Endothelial cell of umbilical vein (primary cell): ENCODE measurements around the gene OR56B1. TPM values are rescaled to one million over a fixed set of nuclear protein-coding genes. Genes with fewer than 3 reads are reported as not detected.

Experiments
- BruUV-seq: library from RNA; stranded (reverse); fragments of 400-500 nt; replicated peaks from 2 replicates; lab custom pipeline; 2021; lab: Mats Ljungman, UMichigan
- CTCF ChIA-PET: fragments of 300-600, 350-600 bp; sonication (Branson Sonifier 250); formaldehyde crosslinking; loops from one replicate; lab custom pipeline; 2021; ENCODE audit warnings: antibody characterized with exemption, inconsistent platforms; lab: Charles Lee
- POLR2A ChIA-PET: fragments of 300-600, 350-600 bp; sonication (Branson Sonifier 250); formaldehyde crosslinking; loops from one replicate; lab custom pipeline; 2021; ENCODE audit warnings: antibody characterized with exemption, inconsistent platforms; lab: Charles Lee
- DNase-seq: peaks from one replicate; pipeline ENCODE4 v3.0.0-alpha.2; 2011; ENCODE audit warnings: low read depth, low spot score
- FAIRE-seq: peaks from 2 replicates; lab custom pipeline; 2011; peaks lifted over from hg19 to GRCh38; lab: Jason Lieb, UNC
- H2AFZ ChIP-seq: 2 replicates; pipeline ENCODE4 v1.6.0; 2012; ENCODE audit warnings: low read depth, low read length, control low read depth, inconsistent platforms
- H3K27ac ChIP-seq: 2 replicates; pipeline ENCODE4 v1.5.1; 2011; ENCODE audit warnings: low read depth, mild to moderate bottlenecking, control low read depth, low read length, moderate library complexity; ENCODE audit not compliant: insufficient read depth
- H3K27me3 ChIP-seq, 2 experiments: 2 replicates each; pipeline versions ENCODE4 v1.6.0 to v1.6.1; 2011; ENCODE audit warnings: low read length in 2 of 2, mixed read lengths in 1 of 2; ENCODE audit not compliant: control insufficient read depth in 2 of 2, insufficient read depth in 2 of 2
- H3K36me3 ChIP-seq, 2 experiments: 2 replicates in 1 of 2; 3 replicates in 1 of 2; pipeline ENCODE4 v1.5.1; 2011; ENCODE audit warnings: low read length in 2 of 2, mild to moderate bottlenecking in 1 of 2, moderate library complexity in 1 of 2; ENCODE audit not compliant: control insufficient read depth in 2 of 2, insufficient read depth in 2 of 2; ENCODE audit errors: extremely low read depth in 1 of 2
- H3K4me1 ChIP-seq: 3 replicates; pipeline ENCODE4 v1.5.1; 2011; ENCODE audit warnings: mild to moderate bottlenecking, low read length; ENCODE audit not compliant: control insufficient read depth, insufficient read depth; ENCODE audit errors: extremely low read depth
- H3K4me2 ChIP-seq: 2 replicates; pipeline ENCODE4 v1.6.1; 2011; ENCODE audit warnings: low read length, control low read depth, mixed read lengths; ENCODE audit not compliant: insufficient read depth
- H3K4me3 ChIP-seq, 3 experiments: fragments of 200-600 bp in 1 of 3; sonication (generic), shearing (Covaris generic) in 1 of 3; replicated peaks in 1 of 3; 2 replicates each; pipeline ENCODE4 v1.5.1; 2011 to 2016; ENCODE audit warnings: control low read depth in 3 of 3, low read length in 3 of 3, mild to moderate bottlenecking in 2 of 3, inconsistent platforms in 1 of 3, low read depth in 1 of 3, moderate library complexity in 1 of 3; ENCODE audit not compliant: insufficient read depth in 1 of 3
- H3K79me2 ChIP-seq: 2 replicates; pipeline ENCODE4 v1.6.0; 2012; ENCODE audit warnings: low read length, inconsistent platforms; ENCODE audit not compliant: control insufficient read depth, insufficient read depth
- H3K9ac ChIP-seq: replicated peaks from 2 replicates; pipeline ENCODE3; 2011; ENCODE audit warnings: low read length, control low read depth; ENCODE audit not compliant: insufficient read depth; ENCODE audit errors: extremely low read depth
- H3K9me1 ChIP-seq: replicated peaks from 3 replicates; pipeline ENCODE4 v1.6.0; 2011; ENCODE audit warnings: mild to moderate bottlenecking, low read length; ENCODE audit not compliant: control insufficient read depth, insufficient read depth; ENCODE audit errors: extremely low read depth
- H3K9me3 ChIP-seq: replicated peaks from 2 replicates; pipeline ENCODE4 v1.5.1; 2012; ENCODE audit warnings: low read length, inconsistent platforms; ENCODE audit not compliant: control insufficient read depth, insufficient read depth
- H4K20me1 ChIP-seq: replicated peaks from 2 replicates; pipeline ENCODE3; 2011; ENCODE audit warnings: mild to moderate bottlenecking, low read length; ENCODE audit not compliant: control insufficient read depth, insufficient read depth; ENCODE audit errors: extremely low read depth
- EZH2 ChIP-seq: IDR thresholded peaks from 2 replicates; pipeline ENCODE4 v1.6.1; 2012; ENCODE audit warnings: borderline replicate concordance, low read depth, mild to moderate bottlenecking, moderate library complexity, low read length, inconsistent platforms; ENCODE audit not compliant: severe bottlenecking
- FOS ChIP-seq: IDR thresholded peaks from 2 replicates; pipeline ENCODE4 v1.6.1; 2011; ENCODE audit warnings: mild to moderate bottlenecking, low read length, moderate library complexity, borderline replicate concordance; ENCODE audit not compliant: insufficient read depth
- GATA2 ChIP-seq: IDR thresholded peaks from 2 replicates; pipeline ENCODE4 v1.7.0; 2011; ENCODE audit warnings: low read depth, mild to moderate bottlenecking, moderate library complexity, mixed read lengths, low read length; ENCODE audit not compliant: insufficient read length, insufficient read depth
- JUN ChIP-seq: IDR thresholded peaks from 2 replicates; pipeline ENCODE4 v1.6.1; 2011; ENCODE audit warnings: borderline replicate concordance, low read depth; ENCODE audit not compliant: insufficient read length, insufficient read depth
- MAX ChIP-seq: IDR thresholded peaks from 2 replicates; pipeline ENCODE4 v1.6.1; 2011; ENCODE audit not compliant: insufficient read depth, insufficient read length
- MYC ChIP-seq: IDR thresholded peaks from one replicate; pipeline ENCODE4 v1.6.1; 2011; ENCODE audit warnings: mild to moderate bottlenecking, low read depth, low read length
- POLR2A ChIP-seq: IDR thresholded peaks from 2 replicates; pipeline ENCODE4 v1.6.1; 2012; ENCODE audit warnings: low read depth, mild to moderate bottlenecking, control low read depth, low read length
- POLR2AphosphoS5 ChIP-seq: IDR thresholded peaks from 2 replicates; pipeline ENCODE4 v1.6.1; 2012; ENCODE audit warnings: low read depth, mild to moderate bottlenecking, control low read depth, low read length, moderate library complexity; ENCODE audit not compliant: insufficient read depth
- dilution Hi-C: fragments of 300-500 bp; cut with MboI; formaldehyde crosslinking; loops from one replicate; pipeline ENCODE4 v1.15.0; 2019; ENCODE audit warnings: low sequenced_read_pairs; ENCODE audit not compliant: extremely low pct_ligation_motif_present
- intact Hi-C: fragments of 100-400 bp; cut with micrococcal nuclease; formaldehyde crosslinking; loops from one replicate; pipeline ENCODE4 v1.10.0; 2022
- polyA plus RNA-seq, 4 experiments: library from polyadenylated mRNA; depleted of rRNA in 3 of 4; stranded (reverse) in 3 of 4; unstranded in 1 of 4; fragments of >200 nt; gene quantifications; 2 replicates each; pipeline versions ENCODE4 v1.2.1 to v1.2.3, GENCODE V29; 2011 to 2012; ENCODE audit warnings: missing spikeins in 1 of 4
- total RNA-seq: library from RNA; stranded (reverse); gene quantifications from 2 replicates; pipeline ENCODE4 v1.2.3, GENCODE V29; 2021
- TF ChIP-seq, protein P1 (sequence below), 2 donors: IDR thresholded peaks; 1 replicate in 1 of 2; 2 replicates in 1 of 2; pipeline ENCODE4 v1.5.1; 2011; ENCODE audit warnings: low read length in 2 of 2, mild to moderate bottlenecking in 2 of 2, moderate library complexity in 2 of 2, control low read depth in 1 of 2, inconsistent platforms in 1 of 2, low read depth in 1 of 2; ENCODE audit not compliant: insufficient read depth in 1 of 2; ENCODE audit errors: extremely low read depth in 1 of 2

The OR56B1 gene
- total and polyA plus RNA-seq, 2 donors (not counting 3 experiments of a cell fraction or from before 2014, with no cell fraction given) = not detected

GRCh38 chr11:5705688-5706087, 30.6 kb upstream of the OR56B1 start:
- Histone ChIP-seq H3K4me3 (no peak overlapping the region), H3K79me2 (no peaks in the 10 kb centered on the region), H4K20me1 (no peaks in the 10 kb centered on the region), H2AFZ (no peak overlapping the region), H3K9me3 (no peaks in the 10 kb centered on the region), H3K27ac (no peak overlapping the region), H3K4me1 (no peaks in the 10 kb centered on the region), H3K4me2 (no peak overlapping the region), H3K27me3 (no peaks in the 10 kb centered on the region), H3K9ac (no peak overlapping the region), H3K9me1 (no peaks in the 10 kb centered on the region), H3K36me3 (peaks cover 0 to 8% of the 10 kb centered on the region in 2 experiments)
- no peak for DNase-seq
- ChIA-PET CTCF (interaction anchor here (1.5 kb wide), 1 partner anchor 20 kb away, joined by 3 read pairs; no protein-coding TSS in a partner anchor), POLR2A (no interaction called here)
- no TSS peak for BruUV-seq
- intact Hi-C loops (no loop called here), dilution Hi-C loops (no loop called here)
- TF ChIP-seq EZH2 (no peak), POLR2A (no peak), FOS (no peak), MYC (no peak), POLR2AphosphoS5 (no peak), GATA2 (no peak), JUN (no peak), MAX (no peak)
- TF ChIP-seq, protein P1, sequence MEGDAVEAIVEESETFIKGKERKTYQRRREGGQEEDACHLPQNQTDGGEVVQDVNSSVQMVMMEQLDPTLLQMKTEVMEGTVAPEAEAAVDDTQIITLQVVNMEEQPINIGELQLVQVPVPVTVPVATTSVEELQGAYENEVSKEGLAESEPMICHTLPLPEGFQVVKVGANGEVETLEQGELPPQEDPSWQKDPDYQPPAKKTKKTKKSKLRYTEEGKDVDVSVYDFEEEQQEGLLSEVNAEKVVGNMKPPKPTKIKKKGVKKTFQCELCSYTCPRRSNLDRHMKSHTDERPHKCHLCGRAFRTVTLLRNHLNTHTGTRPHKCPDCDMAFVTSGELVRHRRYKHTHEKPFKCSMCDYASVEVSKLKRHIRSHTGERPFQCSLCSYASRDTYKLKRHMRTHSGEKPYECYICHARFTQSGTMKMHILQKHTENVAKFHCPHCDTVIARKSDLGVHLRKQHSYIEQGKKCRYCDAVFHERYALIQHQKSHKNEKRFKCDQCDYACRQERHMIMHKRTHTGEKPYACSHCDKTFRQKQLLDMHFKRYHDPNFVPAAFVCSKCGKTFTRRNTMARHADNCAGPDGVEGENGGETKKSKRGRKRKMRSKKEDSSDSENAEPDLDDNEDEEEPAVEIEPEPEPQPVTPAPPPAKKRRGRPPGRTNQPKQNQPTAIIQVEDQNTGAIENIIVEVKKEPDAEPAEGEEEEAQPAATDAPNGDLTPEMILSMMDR (IDR thresholded peaks at IDR 0.05; ENCODE audit: extremely low read depth in 1 of 2, insufficient read depth in 1 of 2, low read depth in 1 of 2, low read length in 2 of 2) = no peak
- no peak for FAIRE-seq
